Activated CD4-positive, CD25-positive, alpha-beta regulatory T cell treated with anti-CD3 and anti-CD28 coated beads, Interleukin-2, amount 50 U/mL, for 24 hours (primary cell): ENCODE measurements around the gene FAM98C.

ENCODE experiments used
- ATAC-seq, 2 donors: fragments of 150-1000 bp; cut with Tn5 transposase; one replicate each; pipeline ENCODE4 v1.10.0; 2021; ENCODE audit warnings: mild to moderate bottlenecking in 1 of 2, moderate library complexity in 1 of 2

The FAM98C gene

GRCh38 chr19:38457690-38458405 lies 55.0 kb downstream of the FAM98C start:
- ATAC-seq = no peak
